Measurements from ENCODE around the gene ACKR2.

Gene ACKR2

GRCh38 chr3:42887084-42887483 lies 77.8 kb downstream of the ACKR2 start:
- Histone ChIP-seq H3K27ac (no peak overlapping the region), H3K79me2 (ENCODE audit: insufficient read depth, low read depth) (no peaks in the 10 kb centered on the region), H3K9ac (no peak overlapping the region), H3K4me1 (ENCODE audit: low read depth, poor library complexity, severe bottlenecking) (no peaks in the 10 kb centered on the region), H3K4me2 (no peak overlapping the region), H3K27me3 (ENCODE audit: insufficient read depth, low read depth) (no peaks in the 10 kb centered on the region), H3K4me3 (IDR thresholded peaks at IDR 0.05; ENCODE audit: insufficient read depth, low read depth, low read length) (no peak overlapping the region), H2AFZ (ENCODE audit: low read depth) (no peak overlapping the region), H3K36me3 (ENCODE audit: insufficient read depth) (no peaks in the 10 kb centered on the region), H4K20me1 (ENCODE audit: insufficient read depth) (no peaks in the 10 kb centered on the region)
- TF ChIP-seq, protein P1, sequence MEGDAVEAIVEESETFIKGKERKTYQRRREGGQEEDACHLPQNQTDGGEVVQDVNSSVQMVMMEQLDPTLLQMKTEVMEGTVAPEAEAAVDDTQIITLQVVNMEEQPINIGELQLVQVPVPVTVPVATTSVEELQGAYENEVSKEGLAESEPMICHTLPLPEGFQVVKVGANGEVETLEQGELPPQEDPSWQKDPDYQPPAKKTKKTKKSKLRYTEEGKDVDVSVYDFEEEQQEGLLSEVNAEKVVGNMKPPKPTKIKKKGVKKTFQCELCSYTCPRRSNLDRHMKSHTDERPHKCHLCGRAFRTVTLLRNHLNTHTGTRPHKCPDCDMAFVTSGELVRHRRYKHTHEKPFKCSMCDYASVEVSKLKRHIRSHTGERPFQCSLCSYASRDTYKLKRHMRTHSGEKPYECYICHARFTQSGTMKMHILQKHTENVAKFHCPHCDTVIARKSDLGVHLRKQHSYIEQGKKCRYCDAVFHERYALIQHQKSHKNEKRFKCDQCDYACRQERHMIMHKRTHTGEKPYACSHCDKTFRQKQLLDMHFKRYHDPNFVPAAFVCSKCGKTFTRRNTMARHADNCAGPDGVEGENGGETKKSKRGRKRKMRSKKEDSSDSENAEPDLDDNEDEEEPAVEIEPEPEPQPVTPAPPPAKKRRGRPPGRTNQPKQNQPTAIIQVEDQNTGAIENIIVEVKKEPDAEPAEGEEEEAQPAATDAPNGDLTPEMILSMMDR (conservative IDR thresholded peaks at IDR 0.05; ENCODE audit: low read depth, low read length), result no peak

DNA sequence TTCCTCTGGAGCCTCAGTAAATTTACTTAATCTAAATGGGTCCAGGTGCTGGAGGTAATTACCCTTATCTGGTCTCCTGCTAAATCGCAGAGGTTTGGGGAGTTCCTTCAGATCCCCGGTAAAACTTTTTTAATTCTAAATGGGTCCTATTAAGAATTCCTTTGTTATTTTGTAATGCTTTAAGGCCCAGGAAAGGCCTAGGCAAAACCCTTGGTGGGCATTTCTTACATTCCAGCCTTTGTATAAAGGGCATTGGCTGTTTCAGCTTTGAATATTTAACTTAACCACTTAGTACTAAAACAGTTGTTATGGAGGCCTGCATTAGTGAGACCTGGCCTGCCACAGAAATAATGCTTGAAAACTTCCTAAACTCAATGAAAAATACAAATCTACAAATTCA lies 81.8 kb downstream of the ACKR2 start:
- Histone ChIP-seq H3K4me3 (IDR thresholded peaks at IDR 0.05; ENCODE audit: insufficient read depth, low read depth, low read length) (no peak overlapping the region), H3K9ac (no peak overlapping the region), H2AFZ (ENCODE audit: low read depth) (no peak overlapping the region), H3K79me2 (ENCODE audit: insufficient read depth, low read depth) (no peaks in the 10 kb centered on the region), H4K20me1 (ENCODE audit: insufficient read depth) (no peaks in the 10 kb centered on the region), H3K4me2 (no peak overlapping the region), H3K4me1 (ENCODE audit: low read depth, poor library complexity, severe bottlenecking) (no peaks in the 10 kb centered on the region), H3K27me3 (ENCODE audit: insufficient read depth, low read depth) (no peaks in the 10 kb centered on the region), H3K36me3 (ENCODE audit: insufficient read depth) (no peaks in the 10 kb centered on the region), H3K27ac (no peak overlapping the region)
- TF ChIP-seq, protein P1 (conservative IDR thresholded peaks at IDR 0.05; ENCODE audit: low read depth, low read length), result no peak

DNA sequence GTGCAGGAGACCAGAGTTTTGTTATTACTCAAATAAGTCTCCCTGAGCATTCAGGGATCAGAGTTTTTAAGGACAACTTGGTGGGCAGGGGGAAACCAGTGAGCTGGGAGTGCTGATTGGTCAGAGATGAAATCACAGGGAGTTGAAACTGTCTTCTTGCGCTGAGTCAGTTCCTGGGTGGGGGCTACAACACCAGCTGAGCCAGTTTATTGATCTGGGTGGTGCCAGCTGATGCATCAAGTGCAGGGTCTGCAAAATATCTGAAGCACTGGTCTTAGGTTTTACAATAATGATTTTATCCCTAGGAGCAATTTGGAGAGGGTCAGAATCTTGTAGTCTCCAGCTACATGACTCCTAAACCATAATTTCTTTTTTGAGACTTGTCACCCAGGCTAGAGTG lies 82.9 kb downstream of the ACKR2 start:
- Histone ChIP-seq H3K4me3 (IDR thresholded peaks at IDR 0.05; ENCODE audit: insufficient read depth, low read depth, low read length) (no peak overlapping the region), H3K27me3 (ENCODE audit: insufficient read depth, low read depth) (no peaks in the 10 kb centered on the region), H3K4me2 (no peak overlapping the region), H2AFZ (ENCODE audit: low read depth) (no peak overlapping the region), H3K79me2 (ENCODE audit: insufficient read depth, low read depth) (no peaks in the 10 kb centered on the region), H3K9ac (no peak overlapping the region), H3K4me1 (ENCODE audit: low read depth, poor library complexity, severe bottlenecking) (no peaks in the 10 kb centered on the region), H3K27ac (no peak overlapping the region), H4K20me1 (ENCODE audit: insufficient read depth) (no peaks in the 10 kb centered on the region), H3K36me3 (ENCODE audit: insufficient read depth) (no peaks in the 10 kb centered on the region)
- TF ChIP-seq, protein P1 (conservative IDR thresholded peaks at IDR 0.05; ENCODE audit: low read depth, low read length), result no peak

- no peaks in the 10 kb centered on the region for H4K20me1 ChIP-seq (ENCODE audit: insufficient read depth)
- H2AFZ ChIP-seq (ENCODE audit: low read depth), result no peak overlapping the region
- H3K79me2 ChIP-seq (ENCODE audit: insufficient read depth, low read depth), result no peaks in the 10 kb centered on the region
- no peaks in the 10 kb centered on the region for H3K27me3 ChIP-seq (ENCODE audit: insufficient read depth, low read depth)
- no peak overlapping the region for H3K4me2 ChIP-seq
- TF ChIP-seq, protein P1 (conservative IDR thresholded peaks at IDR 0.05; ENCODE audit: low read depth, low read length), result no peak
- H3K4me1 ChIP-seq (ENCODE audit: low read depth, poor library complexity, severe bottlenecking), result no peaks in the 10 kb centered on the region
- H3K9ac ChIP-seq, result no peak overlapping the region
- no peaks in the 10 kb centered on the region for H3K36me3 ChIP-seq (ENCODE audit: insufficient read depth)
- no peak overlapping the region for H3K4me3 ChIP-seq (IDR thresholded peaks at IDR 0.05; ENCODE audit: insufficient read depth, low read depth, low read length)
- H3K27ac ChIP-seq, result no peak overlapping the region
These were observed 83.6 kb downstream of the ACKR2 start for GRCh38 chr3:42892807-42893206.

Data from KMS-11 (cell line).